ENCODE results near the gene DHRS7.
A peak's percentile ranks its signal among the peaks of the same experiment; 100 is the strongest.

DHRS7 gene

GRCh38 chr14:60095781-60096450 lies 69.3 kb downstream of the DHRS7 start:
- TF ChIP-seq CTCF (conservative IDR thresholded peaks at IDR 0.05; ENCODE audit: control insufficient read depth, insufficient read depth, low read depth, low read length), result no peak
- peak; percentile 78 for DNase-seq (ENCODE audit: low read depth)
- H3K4me3 ChIP-seq (ENCODE audit: control insufficient read depth, low read depth, low read length), result no peak overlapping the region

- DNase-seq (ENCODE audit: low read depth), result no peak
- TF ChIP-seq CTCF (conservative IDR thresholded peaks at IDR 0.05; ENCODE audit: control insufficient read depth, insufficient read depth, low read depth, low read length), result no peak
- no peak overlapping the region for H3K4me3 ChIP-seq (ENCODE audit: control insufficient read depth, low read depth, low read length)
Measured at GRCh38 chr14:60095231-60095630, 70.0 kb downstream of the DHRS7 start.

GRCh38 chr14:60094306-60094897 lies 70.8 kb downstream of the DHRS7 start:
- peak; percentile 59 for DNase-seq (ENCODE audit: low read depth)
- no peak for TF ChIP-seq CTCF (conservative IDR thresholded peaks at IDR 0.05; ENCODE audit: control insufficient read depth, insufficient read depth, low read depth, low read length)
- H3K4me3 ChIP-seq (ENCODE audit: control insufficient read depth, low read depth, low read length), result peak overlapping the region; percentile 26
